HG02623 (cell line): ENCODE results near the gene SIK3.

Experiments used
- ATAC-seq: cut with Tn5 transposase; IDR thresholded peaks from one replicate; pipeline ENCODE4 v1.9.1; 2021; ENCODE audit warnings: moderate library complexity; ENCODE audit not compliant: unreplicated experiment

SIK3 gene

GRCh38 chr11:116932181-116932580 is 166.0 kb downstream of the SIK3 start:
- ATAC-seq, result no peak

- ATAC-seq, result no peak
Measured at GRCh38 chr11:116931206-116931953, 166.8 kb downstream of the SIK3 start.

- no peak for ATAC-seq
Measured at GRCh38 chr11:116930586-116930985, 167.6 kb downstream of the SIK3 start.

- no peak for ATAC-seq
Measured at GRCh38 chr11:116930177-116930576, 168.1 kb downstream of the SIK3 start.

GRCh38 chr11:116929414-116930090 is 168.7 kb downstream of the SIK3 start:
- ATAC-seq, result no peak

- ATAC-seq, result no peak
Measured at GRCh38 chr11:116928845-116929244, 169.4 kb downstream of the SIK3 start.

GRCh38 chr11:116928102-116928777 is 170.0 kb downstream of the SIK3 start:
- peak; percentile 72 for ATAC-seq

GRCh38 chr11:116927163-116927974 is 170.9 kb downstream of the SIK3 start:
- ATAC-seq, result no peak

- no peak for ATAC-seq
Measured at GRCh38 chr11:116925050-116925449, 173.2 kb downstream of the SIK3 start.

GRCh38 chr11:116918925-116919655 is 179.1 kb downstream of the SIK3 start:
- ATAC-seq, result no peak

GRCh38 chr11:116917632-116918031 is 180.6 kb downstream of the SIK3 start:
- no peak for ATAC-seq

GRCh38 chr11:116916886-116917285 is 181.3 kb downstream of the SIK3 start:
- ATAC-seq, result no peak

GRCh38 chr11:116916052-116916451 is 182.2 kb downstream of the SIK3 start:
- ATAC-seq, result no peak

- no peak for ATAC-seq
Measured at GRCh38 chr11:116913000-116913399, 185.2 kb downstream of the SIK3 start.

- ATAC-seq, result no peak
Measured at GRCh38 chr11:116911976-116912734, 186.1 kb downstream of the SIK3 start.

GRCh38 chr11:116910847-116911246 is 187.4 kb downstream of the SIK3 start:
- no peak for ATAC-seq

- no peak for ATAC-seq
Measured at GRCh38 chr11:116910378-116910777, 187.8 kb downstream of the SIK3 start.

- no peak for ATAC-seq
Measured at GRCh38 chr11:116909245-116909644, 189.0 kb downstream of the SIK3 start.

GRCh38 chr11:116906479-116906878 is 191.7 kb downstream of the SIK3 start:
- no peak for ATAC-seq

- ATAC-seq, result no peak
Measured at GRCh38 chr11:116903090-116903489, 195.1 kb downstream of the SIK3 start.
